ENCODE measurements around the gene RAPGEF5. TPM values are rescaled to one million over a fixed set of nuclear protein-coding genes. Genes with fewer than 3 reads are reported as not detected.

The RAPGEF5 gene
- total RNA-seq, 1 experiment from 2014 or later, result 5.6 TPM

DNA sequence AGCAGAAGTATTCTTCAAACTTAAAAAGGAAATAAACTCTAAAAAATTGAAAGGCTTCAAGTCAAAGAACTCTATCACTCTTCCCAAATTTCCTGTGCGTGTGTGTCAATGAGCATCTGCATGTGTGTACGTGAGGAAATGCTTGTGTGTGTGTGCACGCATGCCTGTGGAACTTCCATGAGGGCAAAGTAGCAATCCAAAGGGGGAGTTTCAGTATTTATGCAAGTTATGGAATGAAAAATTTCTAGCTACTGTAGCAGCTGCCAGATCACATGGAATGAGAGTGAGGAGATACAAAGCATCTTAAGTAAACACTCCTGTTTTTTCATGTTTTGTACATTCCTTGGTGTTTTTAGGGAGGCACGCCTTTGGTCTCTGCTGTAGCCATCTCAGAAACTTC is 152.6 kb downstream of the RAPGEF5 start:
- Histone ChIP-seq H2AFZ (ENCODE audit: low read length) (no peak overlapping the region), H3F3A (ENCODE audit: low read length, unreplicated experiment) (no peaks in the 10 kb centered on the region), H4K20me1 (ENCODE audit: low read length) (no peaks in the 10 kb centered on the region), H3K9me2 (replicated peaks; ENCODE audit: low read length) (no peaks in the 10 kb centered on the region), H3K27ac (ENCODE audit: low read length) (no peak overlapping the region), H3K79me2 (ENCODE audit: low read length) (no peaks in the 10 kb centered on the region), H3K4me1 (ENCODE audit: insufficient read depth, low read length) (peaks cover 9% of the 10 kb centered on the region), H3K9ac (ENCODE audit: low read length) (no peak overlapping the region), H3K4me2 (ENCODE audit: low read length) (no peak overlapping the region), H3K9me3 (ENCODE audit: low read length) (no peaks in the 10 kb centered on the region), H3K27me3 (ENCODE audit: low read length) (no peaks in the 10 kb centered on the region), H3K36me3 (ENCODE audit: low read depth, low read length) (no peaks in the 10 kb centered on the region), H3K4me3 (ENCODE audit: low read length) (no peak overlapping the region)
- ATAC-seq, result no peak
- BruUV-seq (replicated peaks), result no TSS peak
- no peak for DNase-seq
- no peak for TF ChIP-seq EZH2phosphoT487 (IDR thresholded peaks at IDR 0.05; ENCODE audit: borderline replicate concordance, low read length)
- TF ChIP-seq, protein P1, sequence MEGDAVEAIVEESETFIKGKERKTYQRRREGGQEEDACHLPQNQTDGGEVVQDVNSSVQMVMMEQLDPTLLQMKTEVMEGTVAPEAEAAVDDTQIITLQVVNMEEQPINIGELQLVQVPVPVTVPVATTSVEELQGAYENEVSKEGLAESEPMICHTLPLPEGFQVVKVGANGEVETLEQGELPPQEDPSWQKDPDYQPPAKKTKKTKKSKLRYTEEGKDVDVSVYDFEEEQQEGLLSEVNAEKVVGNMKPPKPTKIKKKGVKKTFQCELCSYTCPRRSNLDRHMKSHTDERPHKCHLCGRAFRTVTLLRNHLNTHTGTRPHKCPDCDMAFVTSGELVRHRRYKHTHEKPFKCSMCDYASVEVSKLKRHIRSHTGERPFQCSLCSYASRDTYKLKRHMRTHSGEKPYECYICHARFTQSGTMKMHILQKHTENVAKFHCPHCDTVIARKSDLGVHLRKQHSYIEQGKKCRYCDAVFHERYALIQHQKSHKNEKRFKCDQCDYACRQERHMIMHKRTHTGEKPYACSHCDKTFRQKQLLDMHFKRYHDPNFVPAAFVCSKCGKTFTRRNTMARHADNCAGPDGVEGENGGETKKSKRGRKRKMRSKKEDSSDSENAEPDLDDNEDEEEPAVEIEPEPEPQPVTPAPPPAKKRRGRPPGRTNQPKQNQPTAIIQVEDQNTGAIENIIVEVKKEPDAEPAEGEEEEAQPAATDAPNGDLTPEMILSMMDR (conservative IDR thresholded peaks at IDR 0.05; ENCODE audit: low read depth, low read length), result no peak
- no peak for TF ChIP-seq EZH2 (IDR thresholded peaks at IDR 0.05; ENCODE audit: low read length, unreplicated experiment)
- intact Hi-C loops (cut with micrococcal nuclease), result no loop called here
- POLR2A ChIA-PET (ENCODE audit: unreplicated experiment), result no interaction called here
- CTCF ChIA-PET, result no interaction called here

DNA sequence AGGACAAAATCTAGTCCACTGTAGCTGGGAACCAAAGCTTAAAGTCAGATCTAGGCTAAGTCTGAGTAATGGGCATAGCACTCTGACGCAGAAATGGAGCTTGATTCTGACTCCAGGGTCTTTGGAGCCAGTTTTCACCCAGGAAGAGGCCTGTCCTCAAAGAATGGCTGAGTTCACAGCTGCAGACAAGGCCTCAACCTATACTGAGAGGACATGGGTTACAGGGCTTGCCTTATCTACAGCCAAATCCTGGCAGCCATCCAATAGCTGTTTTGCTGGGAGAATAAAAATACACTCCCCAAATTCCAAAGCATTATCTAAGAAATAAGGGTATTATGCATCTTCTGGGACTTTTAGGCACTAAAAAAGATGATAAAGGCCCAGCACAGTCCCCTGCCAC is 154.8 kb downstream of the RAPGEF5 start:
- TF ChIP-seq EZH2 (IDR thresholded peaks at IDR 0.05; ENCODE audit: low read length, unreplicated experiment) (no peak), EZH2phosphoT487 (IDR thresholded peaks at IDR 0.05; ENCODE audit: borderline replicate concordance, low read length) (no peak)
- TF ChIP-seq, protein P1 (conservative IDR thresholded peaks at IDR 0.05; ENCODE audit: low read depth, low read length), result no peak
- CTCF ChIA-PET, result no interaction called here
- Histone ChIP-seq H3K27me3 (ENCODE audit: low read length) (no peaks in the 10 kb centered on the region), H3K9ac (ENCODE audit: low read length) (no peak overlapping the region), H3K36me3 (ENCODE audit: low read depth, low read length) (no peaks in the 10 kb centered on the region), H3K4me3 (ENCODE audit: low read length) (no peak overlapping the region), H3K9me2 (replicated peaks; ENCODE audit: low read length) (no peaks in the 10 kb centered on the region), H3K4me1 (ENCODE audit: insufficient read depth, low read length) (no peaks in the 10 kb centered on the region), H2AFZ (ENCODE audit: low read length) (no peak overlapping the region), H3K9me3 (ENCODE audit: low read length) (no peaks in the 10 kb centered on the region), H4K20me1 (ENCODE audit: low read length) (no peaks in the 10 kb centered on the region), H3F3A (ENCODE audit: low read length, unreplicated experiment) (no peaks in the 10 kb centered on the region), H3K79me2 (ENCODE audit: low read length) (no peaks in the 10 kb centered on the region), H3K27ac (ENCODE audit: low read length) (no peak overlapping the region), H3K4me2 (ENCODE audit: low read length) (no peak overlapping the region)
- POLR2A ChIA-PET (ENCODE audit: unreplicated experiment), result no interaction called here
- DNase-seq (no peak), ATAC-seq (no peak)
- BruUV-seq (replicated peaks), result no TSS peak
- intact Hi-C loops (cut with micrococcal nuclease), result no loop called here

DNA sequence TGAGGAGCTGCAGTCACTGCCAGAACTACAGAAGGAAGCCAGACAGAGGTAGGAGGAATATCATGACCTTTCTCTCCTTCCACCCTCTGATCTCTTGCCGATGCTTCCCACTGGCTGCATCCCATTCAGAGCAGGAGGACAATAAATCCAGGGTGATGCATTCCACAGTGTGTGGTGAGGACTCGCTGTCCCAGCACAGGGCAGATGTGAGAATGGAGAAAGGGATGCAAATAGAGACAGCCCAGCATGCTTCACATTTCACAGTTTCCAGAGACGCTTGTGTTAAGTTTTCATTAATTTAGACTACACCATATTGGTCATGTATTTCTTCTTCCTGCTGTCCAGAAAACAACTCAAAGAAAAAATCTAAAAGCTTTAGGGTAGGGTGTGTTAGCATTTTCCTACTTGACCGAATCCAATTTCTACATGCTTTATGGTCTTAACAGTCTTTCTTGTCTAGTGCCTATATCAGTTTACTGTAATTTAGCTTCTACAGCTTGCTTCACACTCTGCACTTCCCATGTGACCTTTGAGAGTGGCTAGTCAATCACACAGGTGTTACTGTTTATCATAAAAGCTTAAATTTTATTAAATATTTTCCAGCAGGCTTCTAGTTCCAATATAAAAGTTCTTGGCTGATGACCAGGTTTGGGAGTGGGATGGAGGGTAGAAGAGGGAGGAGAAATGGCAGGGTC is 155.6 kb downstream of the RAPGEF5 start:
- intact Hi-C loops (cut with micrococcal nuclease), result no loop called here
- H4K20me1 ChIP-seq (ENCODE audit: low read length), result no peaks in the 10 kb centered on the region
- H3K79me2 ChIP-seq (ENCODE audit: low read length), result no peaks in the 10 kb centered on the region
- no peak for DNase-seq
- no peak overlapping the region for H3K9ac ChIP-seq (ENCODE audit: low read length)
- H3K36me3 ChIP-seq (ENCODE audit: low read depth, low read length), result no peaks in the 10 kb centered on the region
- no peaks in the 10 kb centered on the region for H3K27me3 ChIP-seq (ENCODE audit: low read length)
- no peak overlapping the region for H3K4me3 ChIP-seq (ENCODE audit: low read length)
- no peaks in the 10 kb centered on the region for H3F3A ChIP-seq (ENCODE audit: low read length, unreplicated experiment)
- H3K27ac ChIP-seq (ENCODE audit: low read length), result no peak overlapping the region
- ChIA-PET CTCF (no interaction called here), POLR2A (ENCODE audit: unreplicated experiment) (interaction anchor here (0.6 kb wide), 1 partner anchor 9 kb away, joined by 7 read pairs; no protein-coding TSS in a partner anchor)
- ATAC-seq, result no peak
- no peaks in the 10 kb centered on the region for H3K9me2 ChIP-seq (replicated peaks; ENCODE audit: low read length)
- H3K4me2 ChIP-seq (ENCODE audit: low read length), result no peak overlapping the region
- TF ChIP-seq EZH2phosphoT487 (IDR thresholded peaks at IDR 0.05; ENCODE audit: borderline replicate concordance, low read length), result no peak
- TF ChIP-seq, protein P1 (conservative IDR thresholded peaks at IDR 0.05; ENCODE audit: low read depth, low read length), result no peak
- no peak for TF ChIP-seq EZH2 (IDR thresholded peaks at IDR 0.05; ENCODE audit: low read length, unreplicated experiment)
- no TSS peak for BruUV-seq (replicated peaks)
- H2AFZ ChIP-seq (ENCODE audit: low read length), result no peak overlapping the region
- no peaks in the 10 kb centered on the region for H3K4me1 ChIP-seq (ENCODE audit: insufficient read depth, low read length)
- H3K9me3 ChIP-seq (ENCODE audit: low read length), result no peaks in the 10 kb centered on the region

Measured in PC-3 (cell line).